GM12874 (cell line): ENCODE results near the gene SURF4.
A peak's percentile ranks its signal among the peaks of the same experiment; 100 is the strongest.

ENCODE experiments used
- CTCF ChIP-seq: IDR thresholded peaks from 2 replicates; pipeline ENCODE4 v1.5.1; 2011; ENCODE audit warnings: low read depth, mild to moderate bottlenecking, control low read depth, low read length, moderate library complexity; ENCODE audit not compliant: insufficient read depth

The SURF4 gene

DNA sequence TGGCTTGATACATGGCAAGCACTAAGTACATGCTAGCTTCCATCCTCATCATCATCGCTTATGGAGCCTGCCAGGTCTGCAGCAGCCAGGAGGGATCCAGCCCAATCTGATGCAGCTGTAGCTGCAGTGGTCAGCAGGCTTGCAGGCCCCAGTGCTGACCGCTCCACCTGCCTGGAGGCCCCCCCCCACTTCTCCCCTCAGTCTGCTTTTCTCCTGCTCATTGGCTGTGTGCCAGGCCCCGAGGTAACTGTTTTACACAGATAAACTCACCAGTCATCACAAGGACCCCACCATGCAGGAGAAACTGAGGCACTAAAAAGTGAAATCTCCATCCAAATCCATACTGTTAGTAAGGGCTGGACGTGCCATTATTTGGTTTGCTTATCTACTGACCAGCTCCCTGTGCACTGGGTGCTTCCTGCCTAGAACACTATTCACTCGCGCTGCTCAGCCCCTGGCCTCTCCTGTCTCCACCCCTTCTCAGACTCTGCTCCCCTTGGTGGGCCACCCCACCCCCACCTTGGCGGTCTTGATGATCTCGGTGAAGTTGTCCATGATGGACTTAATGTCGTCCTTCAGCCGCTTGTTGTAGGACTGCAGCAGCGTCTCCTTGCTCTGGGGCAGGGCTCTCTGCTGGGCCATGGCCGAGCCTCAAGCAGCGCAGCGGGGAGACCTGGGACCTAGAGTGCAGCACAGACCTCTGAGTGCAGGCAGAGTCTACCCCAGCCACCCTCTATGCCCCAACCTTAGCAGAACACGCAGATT lies 29.7 kb downstream of the SURF4 start:
- TF ChIP-seq CTCF, result no peak

DNA sequence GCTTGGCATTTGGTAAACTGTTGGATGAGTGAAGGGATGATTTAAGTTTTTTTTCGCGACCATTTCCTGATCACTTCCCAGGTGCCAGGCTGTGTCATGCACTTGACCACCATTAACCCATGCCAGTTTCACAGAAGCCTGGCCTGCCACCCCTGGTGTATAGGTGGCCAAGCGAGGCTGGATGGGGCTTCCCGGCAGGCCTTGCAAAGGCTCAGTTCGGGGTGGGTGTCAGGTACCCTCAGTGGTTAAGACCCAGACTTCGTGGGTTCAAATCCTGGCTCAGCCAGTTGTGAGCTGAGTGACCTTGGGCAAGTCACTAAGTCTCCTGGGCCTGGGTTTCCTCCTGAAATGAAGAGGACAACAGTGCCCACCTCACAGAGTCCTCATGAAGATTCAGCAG lies 30.3 kb downstream of the SURF4 start:
- TF ChIP-seq CTCF, result no peak

DNA sequence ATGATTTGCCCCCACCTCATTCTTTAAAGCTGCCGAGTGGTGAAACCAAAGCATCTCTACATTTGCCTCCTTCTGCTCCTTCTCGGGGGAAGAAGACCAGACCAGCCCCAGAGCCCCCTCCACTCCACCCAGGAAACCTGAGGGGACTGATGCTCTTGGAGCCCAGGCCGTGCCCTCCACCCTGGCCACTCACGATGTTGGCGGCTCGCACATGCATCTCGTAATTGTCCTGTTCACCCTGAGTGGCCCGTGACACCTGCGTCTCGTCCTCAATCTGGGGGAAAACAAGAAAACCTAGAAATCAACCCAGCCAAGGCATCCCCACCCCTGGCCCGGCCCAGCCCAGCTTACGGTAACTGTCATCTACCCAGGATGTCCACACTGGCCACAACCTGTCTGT lies 30.9 kb downstream of the SURF4 start:
- TF ChIP-seq CTCF, result no peak

GRCh38 chr9:133344071-133344470 lies 31.8 kb downstream of the SURF4 start:
- TF ChIP-seq CTCF, result no peak

GRCh38 chr9:133342570-133342969 lies 33.3 kb downstream of the SURF4 start:
- 0 out of 2 replicates have a peak, but pooled peaks have one; percentile 32 for TF ChIP-seq CTCF

- TF ChIP-seq CTCF, result 0 out of 2 replicates have a peak, but pooled peaks have one; percentile 27
Observed at GRCh38 chr9:133342069-133342406, 33.8 kb downstream of the SURF4 start.

DNA sequence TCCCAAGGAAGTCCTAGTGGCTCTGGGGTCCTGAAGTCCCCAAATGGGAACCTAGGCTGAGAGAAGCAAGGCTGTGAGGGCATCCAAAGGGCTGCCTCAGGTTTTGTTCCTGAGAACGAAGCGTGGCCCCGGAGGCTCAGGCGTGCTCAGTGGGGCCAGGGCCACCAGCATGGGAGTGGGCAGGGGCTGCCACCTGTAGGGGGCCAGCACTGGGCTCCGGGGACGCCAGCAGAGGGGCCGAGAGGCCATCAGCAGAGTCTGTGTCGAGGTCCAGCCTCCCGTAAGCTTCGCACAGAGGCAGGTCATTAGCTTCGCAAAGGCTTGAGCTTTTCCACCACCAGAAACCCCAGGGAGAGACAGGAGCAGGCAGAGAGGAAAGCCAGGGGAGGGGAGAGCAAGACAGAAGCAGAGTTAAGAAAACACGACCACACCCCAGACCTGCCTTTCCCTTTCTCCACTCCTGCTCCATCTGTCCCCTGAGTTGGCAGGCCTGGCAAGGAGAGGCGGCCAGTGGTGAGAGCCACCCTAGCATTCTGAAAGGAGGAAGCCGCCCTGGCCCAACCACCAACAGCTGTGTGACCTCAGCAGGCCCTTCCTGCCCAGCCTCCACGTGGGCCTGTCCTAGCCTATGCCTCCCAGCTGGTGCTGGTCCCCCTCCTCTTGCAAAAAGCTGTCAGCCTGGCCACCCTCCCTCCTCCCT lies 34.3 kb downstream of the SURF4 start:
- no peak for TF ChIP-seq CTCF
